HG03342 (cell line): Measurements from ENCODE around the gene SAP30L.

Source experiments
- ATAC-seq: cut with Tn5 transposase; IDR thresholded peaks from one replicate; pipeline ENCODE4 v1.9.1; 2021; ENCODE audit warnings: mild to moderate bottlenecking, moderate library complexity; ENCODE audit not compliant: unreplicated experiment

The SAP30L gene

GRCh38 chr5:154505567-154505966 is 59.8 kb downstream of the SAP30L start:
- ATAC-seq, result no peak

- no peak for ATAC-seq
Observed at GRCh38 chr5:154506049-154506715, 60.4 kb downstream of the SAP30L start.

- ATAC-seq, result no peak
Observed at GRCh38 chr5:154506716-154507080, 60.9 kb downstream of the SAP30L start.

GRCh38 chr5:154508114-154508513 is 62.3 kb downstream of the SAP30L start:
- ATAC-seq, result no peak

GRCh38 chr5:154509784-154510555 is 64.2 kb downstream of the SAP30L start:
- ATAC-seq, result no peak
